Mesendoderm (in vitro differentiated cells): ENCODE data around the gene CCDC18.
A peak's percentile ranks its signal among the peaks of the same experiment; 100 is the strongest.
"Not testable (repeated sequence)": the region's sequence is repeated elsewhere in the genome, so short reads cannot be mapped to it uniquely, and the experiment has no call there.

Experiments used
- DNase-seq: peaks from one replicate; pipeline ENCODE4 v3.0.0; 2013
- H2AK5ac ChIP-seq: 2 replicates; pipeline ENCODE4 v1.6.1; 2013; ENCODE audit warnings: low read length, inconsistent platforms
- H2BK120ac ChIP-seq: 2 replicates; pipeline ENCODE4 v1.6.1; 2013; ENCODE audit warnings: low read depth, mild to moderate bottlenecking, low read length, moderate library complexity, mixed read lengths
- H2BK15ac ChIP-seq: replicated peaks from 2 replicates; pipeline ENCODE4 v1.6.1; 2013; ENCODE audit warnings: low read depth, mild to moderate bottlenecking, moderate library complexity
- H2BK5ac ChIP-seq: 2 replicates; pipeline ENCODE4 v1.6.1; 2013; ENCODE audit warnings: low read length, inconsistent platforms
- H3K18ac ChIP-seq: 2 replicates; pipeline ENCODE4 v1.6.1; 2013; ENCODE audit warnings: mild to moderate bottlenecking, low read length, mixed read lengths
- H3K23ac ChIP-seq: one replicate; pipeline ENCODE4 v1.6.1; 2013; ENCODE audit warnings: low read length
- H3K27ac ChIP-seq: 2 replicates; pipeline ENCODE4 v1.5.1; 2013; ENCODE audit warnings: low read depth, mild to moderate bottlenecking, inconsistent platforms, low read length, moderate library complexity
- H3K27me3 ChIP-seq: 2 replicates; pipeline ENCODE4 v1.6.1; 2013; ENCODE audit warnings: low read length, control low read depth, mild to moderate bottlenecking, inconsistent platforms; ENCODE audit not compliant: insufficient read depth, poor library complexity
- H3K36me3 ChIP-seq: 2 replicates; pipeline ENCODE4 v1.6.1; 2013; ENCODE audit warnings: low read length, inconsistent platforms; ENCODE audit not compliant: control insufficient read depth, insufficient read depth
- H3K4ac ChIP-seq: one replicate; pipeline ENCODE4 v1.6.1; 2013; ENCODE audit warnings: low read depth, mild to moderate bottlenecking, low read length, moderate library complexity
- H3K4me1 ChIP-seq: 2 replicates; pipeline ENCODE4 v1.6.1; 2013; ENCODE audit warnings: low read depth, low read length, inconsistent platforms; ENCODE audit not compliant: control insufficient read depth
- H3K4me2 ChIP-seq: 2 replicates; pipeline ENCODE4 v1.6.1; 2013; ENCODE audit warnings: low read length
- H3K4me3 ChIP-seq: 2 replicates; pipeline ENCODE4 v1.5.1; 2013; ENCODE audit warnings: mild to moderate bottlenecking, low read length
- H3K56ac ChIP-seq: one replicate; pipeline ENCODE4 v1.6.1; 2013; ENCODE audit warnings: low read length
- H3K79me1 ChIP-seq: 2 replicates; pipeline ENCODE4 v1.6.1; 2013; ENCODE audit warnings: low read length, inconsistent platforms
- H3K79me2 ChIP-seq: 2 replicates; pipeline ENCODE4 v1.6.1; 2013; ENCODE audit warnings: mild to moderate bottlenecking, low read length; ENCODE audit not compliant: control insufficient read depth, insufficient read depth
- H3K9ac ChIP-seq: 2 replicates; pipeline ENCODE4 v1.6.1; 2013; ENCODE audit warnings: low read length, inconsistent platforms
- H4K5ac ChIP-seq: one replicate; pipeline ENCODE4 v1.6.1; 2013; ENCODE audit warnings: low read length
- H4K8ac ChIP-seq: one replicate; pipeline ENCODE4 v1.6.1; 2013; ENCODE audit warnings: low read depth, mild to moderate bottlenecking, control low read depth, low read length, moderate library complexity
- WGBS: extraction: QIAGEN DNeasy Blood & Tissue Kit; methylation state at CpG from one replicate; pipeline ENCODE4 v1.1.7; 2013; ENCODE audit warnings: low lambda C conversion rate, missing lambda C conversion rate; ENCODE audit not compliant: insufficient coverage; ENCODE audit errors: extremely low coverage; 5-methylcytosine and 5-hydroxymethylcytosine counted together

Gene CCDC18

GRCh38 chr1:93174638-93175037 lies 5.9 kb upstream of the CCDC18 start:
- not testable (repeated sequence) for H3K79me1 ChIP-seq, H2AK5ac ChIP-seq, H4K8ac ChIP-seq, H3K4me1 ChIP-seq, H2BK15ac ChIP-seq, H3K4me3 ChIP-seq, H3K4ac ChIP-seq, H3K23ac ChIP-seq, H3K4me2 ChIP-seq, H2BK5ac ChIP-seq, H4K5ac ChIP-seq, H3K27ac ChIP-seq, H3K18ac ChIP-seq, H3K36me3 ChIP-seq, H3K9ac ChIP-seq, DNase-seq, H3K27me3 ChIP-seq, H2BK120ac ChIP-seq, H3K56ac ChIP-seq
- peaks cover 24% of the 10 kb centered on the region for H3K79me2 ChIP-seq
- WGBS: no CpG with 5 or more reads among the region's 3 CpGs

- Histone ChIP-seq H3K23ac (no peak overlapping the region), H2BK15ac (no peak overlapping the region), H3K4me2 (peak overlapping the region; percentile 3), H3K4me3 (no peak overlapping the region), H3K18ac (no peak overlapping the region), H4K5ac (no peak overlapping the region), H2BK120ac (no peak overlapping the region), H2AK5ac (no peak overlapping the region), H3K27me3 (no peaks in the 10 kb centered on the region), H3K56ac (peak overlapping the region; percentile 35), H3K79me2 (peaks cover 20% of the 10 kb centered on the region), H3K9ac (peak overlapping the region; percentile 47), H4K8ac (no peak overlapping the region), H3K36me3 (no peaks in the 10 kb centered on the region), H3K27ac (no peak overlapping the region), H3K79me1 (peaks cover 6% of the 10 kb centered on the region), H3K4me1 (no peaks in the 10 kb centered on the region), H2BK5ac (no peak overlapping the region), H3K4ac (no peak overlapping the region)
- DNase-seq: no peak
- WGBS: no CpG with 5 or more reads among the region's 4 CpGs
Observed at GRCh38 chr1:93177991-93178390, 2.5 kb upstream of the CCDC18 start.

- Histone ChIP-seq H4K8ac (no peak overlapping the region), H3K36me3 (no peaks in the 10 kb centered on the region), H3K4me2 (peak overlapping the region; percentile 26), H3K18ac (no peak overlapping the region), H3K79me1 (peaks cover 6% of the 10 kb centered on the region), H3K56ac (peak overlapping the region; percentile 31), H3K4ac (no peak overlapping the region), H4K5ac (no peak overlapping the region), H3K9ac (peak overlapping the region; percentile 47), H3K23ac (no peak overlapping the region), H2BK120ac (no peak overlapping the region), H3K79me2 (peaks cover 20% of the 10 kb centered on the region), H3K4me3 (no peak overlapping the region), H3K27ac (no peak overlapping the region), H2BK5ac (no peak overlapping the region), H2BK15ac (no peak overlapping the region), H3K4me1 (no peaks in the 10 kb centered on the region), H2AK5ac (no peak overlapping the region), H3K27me3 (no peaks in the 10 kb centered on the region)
- DNase-seq: no peak
- WGBS: 100% methylated on average over 2 of the region's 5 CpGs
Observed at GRCh38 chr1:93178418-93178817, 2.1 kb upstream of the CCDC18 start.

GRCh38 chr1:93179886-93180722 lies 420 bp upstream of the CCDC18 start, which contains the start of gene TMED5:
TMED5 (minus strand) TSS chr1:93180413; CDS start chr1:93180242, 171 bp downstream.
- Histone ChIP-seq H3K27me3 (no peaks in the 10 kb centered on the region), H3K23ac (peak within 1 kb of the TSS; percentile 67), H3K4me1 (no peaks in the 10 kb centered on the region), H3K9ac (peak within 1 kb of the TSS; percentile 98), H3K27ac (peak within 1 kb of the TSS; percentile 93), H4K5ac (no peak within 1 kb of the TSS), H2BK15ac (no peak within 1 kb of the TSS), H3K4me3 (peak within 1 kb of the TSS; percentile 96), H2AK5ac (no peak within 1 kb of the TSS), H3K4ac (peak within 1 kb of the TSS; percentile 44), H2BK120ac (no peak within 1 kb of the TSS), H3K36me3 (no peaks in the 10 kb centered on the region), H3K79me1 (peaks cover 6% of the 10 kb centered on the region), H4K8ac (no peak within 1 kb of the TSS), H3K79me2 (peaks cover 20% of the 10 kb centered on the region), H3K4me2 (peak within 1 kb of the TSS; percentile 80), H3K56ac (peak within 1 kb of the TSS; percentile 97), H2BK5ac (peak within 1 kb of the TSS; percentile 92), H3K18ac (peak within 1 kb of the TSS; percentile 89)
- WGBS: no CpG with 5 or more reads among the region's 78 CpGs
- peak; percentile 99 for DNase-seq

GRCh38 chr1:93186667-93187066 lies 6.1 kb downstream of the CCDC18 start:
- DNase-seq: no peak
- H3K56ac ChIP-seq: no peak overlapping the region
- H3K9ac ChIP-seq: no peak overlapping the region
- H3K4ac ChIP-seq: no peak overlapping the region
- no peak overlapping the region for H3K23ac ChIP-seq
- no peak overlapping the region for H3K18ac ChIP-seq
- H2BK15ac ChIP-seq: no peak overlapping the region
- H3K36me3 ChIP-seq: no peaks in the 10 kb centered on the region
- no peak overlapping the region for H3K4me3 ChIP-seq
- H3K4me1 ChIP-seq: no peaks in the 10 kb centered on the region
- no peak overlapping the region for H2BK120ac ChIP-seq
- no peaks in the 10 kb centered on the region for H3K27me3 ChIP-seq
- H4K5ac ChIP-seq: no peak overlapping the region
- WGBS: no CpG with 5 or more reads among the region's 1 CpG
- no peak overlapping the region for H3K4me2 ChIP-seq
- H3K79me1 ChIP-seq: no peaks in the 10 kb centered on the region
- no peak overlapping the region for H2AK5ac ChIP-seq
- H3K27ac ChIP-seq: no peak overlapping the region
- H2BK5ac ChIP-seq: no peak overlapping the region
- no peak overlapping the region for H4K8ac ChIP-seq
- H3K79me2 ChIP-seq: peaks cover 3% of the 10 kb centered on the region
